NCI-H2107 (cell line): ENCODE results near the gene CYSRT1.

Source experiments
- DNase-seq: peaks from one replicate; lab custom pipeline; 2025; lab: John Stamatoyannopoulos, UW

CYSRT1 gene

GRCh38 chr9:137190315-137190856, 34.6 kb upstream of the CYSRT1 start:
- no peak for DNase-seq

- no peak for DNase-seq
Measured at GRCh38 chr9:137191245-137191644, 33.7 kb upstream of the CYSRT1 start.

GRCh38 chr9:137191691-137192447, 33.1 kb upstream of the CYSRT1 start:
- no peak for DNase-seq

GRCh38 chr9:137192448-137192780, 32.6 kb upstream of the CYSRT1 start:
- no peak for DNase-seq

- DNase-seq, result no peak
Measured at GRCh38 chr9:137192859-137193258, 32.1 kb upstream of the CYSRT1 start.

DNA sequence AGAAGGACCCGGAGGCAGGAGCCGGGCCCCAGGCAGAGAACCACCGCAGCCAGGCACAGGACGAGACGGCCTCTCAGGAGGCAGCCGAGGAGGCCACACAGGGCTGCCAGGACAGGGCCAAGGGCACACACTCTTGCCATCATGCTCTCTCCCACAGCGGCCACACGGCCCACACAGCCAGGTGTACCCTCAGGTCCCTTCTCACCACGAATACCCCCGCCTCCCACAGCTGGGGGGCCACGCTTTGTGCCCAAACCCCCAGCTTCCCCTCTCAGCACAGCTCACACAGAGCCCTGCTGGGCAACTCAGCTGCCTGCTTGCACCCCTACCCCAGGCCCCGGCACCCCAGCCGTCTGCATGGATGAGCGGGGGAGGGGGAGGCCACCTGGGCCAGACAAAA, 31.2 kb upstream of the CYSRT1 start:
- DNase-seq, result no peak

GRCh38 chr9:137194388-137194787, 30.6 kb upstream of the CYSRT1 start:
- DNase-seq, result no peak

DNA sequence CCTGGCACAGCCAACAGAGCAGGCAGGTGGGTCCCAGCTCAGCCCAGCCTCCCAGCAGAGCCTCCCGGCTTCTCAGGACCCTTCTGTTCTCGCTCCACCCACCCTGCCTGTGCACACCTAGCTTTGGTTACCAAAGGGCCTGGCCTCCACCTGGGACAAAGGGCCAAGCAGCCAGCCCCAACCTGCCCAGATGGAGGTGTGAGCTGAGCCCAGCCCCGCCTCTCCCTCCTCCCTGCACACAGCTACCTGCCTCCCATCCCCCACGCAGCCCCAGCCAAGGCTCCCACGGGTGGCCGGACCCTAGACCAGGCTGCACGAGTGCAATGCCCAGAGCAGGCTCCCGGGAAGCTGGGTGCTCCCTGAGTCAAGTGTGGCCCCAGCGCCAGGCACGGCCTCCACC, 30.1 kb upstream of the CYSRT1 start:
- DNase-seq, result no peak

GRCh38 chr9:137195525-137196220, 29.3 kb upstream of the CYSRT1 start:
- peak; percentile 84 for DNase-seq

DNA sequence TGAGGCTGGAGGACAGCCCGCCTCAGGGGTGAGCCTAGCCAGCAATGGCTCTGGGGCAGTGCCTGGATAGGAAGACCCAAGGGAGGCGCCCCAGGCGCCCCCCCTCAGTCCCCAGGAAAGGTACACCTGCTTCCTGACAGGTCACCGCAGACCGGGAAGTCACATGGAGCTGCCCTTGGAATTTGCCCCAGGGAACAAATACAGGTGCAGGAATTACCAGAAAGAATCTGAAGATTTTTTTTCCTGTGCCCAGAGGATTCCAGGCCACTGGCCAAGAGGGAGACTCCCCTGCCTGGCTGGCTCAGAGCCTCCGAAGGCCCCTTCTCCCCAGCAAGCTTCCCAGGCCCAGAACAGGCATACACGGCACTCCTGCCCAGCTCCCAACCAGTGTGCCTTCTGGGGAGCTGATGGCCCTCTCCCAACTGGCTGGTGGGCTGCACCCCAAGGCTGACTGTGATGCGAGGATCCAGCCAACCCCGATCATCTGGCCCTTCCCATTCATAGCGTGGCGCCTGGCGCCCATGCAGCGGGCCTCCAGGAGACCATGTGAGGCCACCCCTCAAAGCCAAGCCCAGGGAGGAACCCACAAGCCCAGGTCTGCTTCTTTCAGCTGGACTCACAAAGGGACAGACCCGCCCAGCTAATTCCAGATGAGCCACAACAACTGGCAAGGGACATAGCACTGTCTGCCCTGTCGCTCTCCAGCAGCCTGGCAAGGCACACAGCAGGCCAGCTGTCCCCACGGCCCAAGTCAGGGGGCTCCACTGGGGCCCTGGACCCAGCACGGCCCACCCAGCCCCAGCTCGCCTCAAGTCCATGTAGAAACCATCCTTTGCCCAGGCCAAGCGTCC, 26.7 kb upstream of the CYSRT1 start:
- no peak for DNase-seq

- no peak for DNase-seq
Measured at GRCh38 chr9:137198902-137199283, 26.1 kb upstream of the CYSRT1 start.

DNA sequence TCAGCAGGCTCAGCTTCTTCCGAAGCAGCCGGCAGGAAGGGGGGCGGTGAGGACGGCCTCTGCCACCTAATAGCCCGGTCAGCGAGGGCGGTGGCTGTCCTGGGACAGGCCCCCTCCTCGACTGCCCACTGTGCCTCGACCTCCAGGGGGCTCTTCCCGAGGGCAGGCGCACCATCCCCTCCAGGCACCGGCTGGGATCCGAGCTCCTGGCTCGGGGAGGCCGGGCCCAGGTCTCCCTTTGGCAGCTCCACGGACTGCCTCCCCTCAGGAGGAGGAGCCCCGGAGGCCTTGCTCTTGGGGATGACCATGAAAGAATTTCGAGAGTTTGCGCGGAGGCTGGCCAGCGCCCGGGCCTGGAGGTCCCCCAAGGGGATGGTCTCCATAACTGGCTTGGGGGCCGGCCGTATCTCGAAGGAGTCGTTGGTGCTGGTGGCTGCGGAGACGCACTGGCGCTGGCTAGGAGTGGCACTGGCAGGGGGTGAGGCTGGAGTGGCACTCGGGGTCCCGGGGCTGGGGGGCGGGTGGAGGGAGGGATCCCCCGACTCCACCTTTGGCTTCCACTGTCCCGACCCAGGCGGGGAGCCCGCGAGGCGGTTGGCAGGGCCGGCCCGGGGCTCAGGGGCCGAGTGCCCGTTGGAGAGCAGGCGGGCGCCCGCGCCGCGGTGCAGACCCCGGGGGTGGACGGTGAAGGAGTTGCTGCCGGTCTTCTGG, 25.4 kb upstream of the CYSRT1 start:
- DNase-seq, result no peak

GRCh38 chr9:137200311-137201204, 24.4 kb upstream of the CYSRT1 start, which contains the start of gene TPRN:
TSS of gene TPRN (minus strand) at chr9:137200741. CDS start at chr9:137200711, 30 bp downstream.
- peak; percentile 97 for DNase-seq

- no peak for DNase-seq
Measured at GRCh38 chr9:137201205-137201868, 23.6 kb upstream of the CYSRT1 start.

GRCh38 chr9:137202966-137203365, 22.0 kb upstream of the CYSRT1 start:
- DNase-seq, result no peak

- DNase-seq, result no peak
Measured at GRCh38 chr9:137204731-137205125, 20.2 kb upstream of the CYSRT1 start.

DNA sequence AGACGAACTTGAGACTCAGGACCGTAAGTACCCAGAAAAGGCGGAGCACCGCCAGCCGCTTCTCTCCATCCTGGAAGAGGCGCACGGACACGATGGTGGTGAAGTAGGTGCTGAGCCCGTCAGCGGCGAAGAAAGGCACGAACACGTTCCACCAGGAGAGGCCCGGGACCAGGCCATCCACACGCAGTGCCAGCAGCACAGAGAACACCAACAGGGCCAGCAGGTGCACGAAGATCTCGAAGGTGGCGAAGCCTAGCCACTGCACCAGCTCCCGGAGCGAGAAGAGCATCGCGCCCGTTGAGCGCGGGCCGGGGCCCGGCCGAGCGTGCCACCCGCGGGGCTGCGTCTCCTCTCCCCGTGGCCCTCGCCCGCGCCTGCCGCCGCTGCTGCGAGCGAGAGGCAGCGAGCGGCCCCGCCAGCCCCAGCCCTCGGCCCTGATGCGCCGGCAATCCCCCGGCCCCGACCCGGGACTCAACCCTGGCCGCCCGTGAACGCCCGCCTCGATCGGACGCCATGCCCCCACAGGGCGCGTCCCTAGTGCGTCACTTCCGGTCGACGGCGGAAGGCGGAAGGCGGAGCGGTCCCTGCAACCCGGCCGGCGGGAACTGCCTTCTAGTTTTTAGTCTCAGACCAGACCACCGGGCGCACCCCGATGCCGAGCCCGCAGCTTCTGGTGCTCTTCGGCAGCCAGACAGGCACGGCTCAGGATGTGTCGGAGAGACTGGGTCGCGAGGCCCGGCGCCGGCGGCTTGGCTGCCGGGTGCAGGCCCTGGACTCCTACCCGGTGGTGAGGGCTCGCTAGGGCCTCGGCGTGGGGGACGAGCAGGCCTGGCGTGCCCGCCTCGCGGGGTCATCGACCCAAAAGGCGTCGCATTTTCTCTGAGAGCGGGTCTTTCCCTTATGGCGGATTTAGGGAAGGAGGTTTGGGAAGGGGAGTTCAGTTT, 19.6 kb upstream of the CYSRT1 start, which contains the start of the genes NDOR1 and TMEM203:
Gene NDOR1 (plus strand): TSS at position 575 of the 944 bp plus-strand sequence. CDS start 78 bp downstream, at position 653.
Gene TMEM203 (minus strand): TSS at position 523 of the 944 bp plus-strand sequence. CDS start 234 bp downstream, at position 289.
- DNase-seq, result peak; percentile 65

DNA sequence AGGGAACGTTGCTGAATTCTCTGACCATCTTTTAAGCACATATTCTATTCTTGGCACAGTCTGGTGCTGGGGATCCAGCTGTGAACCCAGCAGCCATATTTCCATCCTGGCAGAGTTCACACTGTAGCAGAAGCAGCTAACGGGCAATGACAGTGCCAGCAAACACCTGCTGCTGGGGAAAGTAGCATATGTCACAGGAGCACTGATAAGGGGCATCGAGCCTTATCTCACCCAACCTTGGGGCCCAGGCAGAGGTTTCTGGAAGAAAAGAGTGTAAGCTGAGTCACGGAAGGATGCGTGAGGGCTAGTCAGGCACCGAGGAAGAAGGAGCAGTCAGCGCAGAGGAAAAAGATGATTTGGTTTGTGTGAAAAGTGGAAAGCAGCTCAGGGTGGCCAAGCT, 18.4 kb upstream of the CYSRT1 start:
- DNase-seq, result no peak

DNA sequence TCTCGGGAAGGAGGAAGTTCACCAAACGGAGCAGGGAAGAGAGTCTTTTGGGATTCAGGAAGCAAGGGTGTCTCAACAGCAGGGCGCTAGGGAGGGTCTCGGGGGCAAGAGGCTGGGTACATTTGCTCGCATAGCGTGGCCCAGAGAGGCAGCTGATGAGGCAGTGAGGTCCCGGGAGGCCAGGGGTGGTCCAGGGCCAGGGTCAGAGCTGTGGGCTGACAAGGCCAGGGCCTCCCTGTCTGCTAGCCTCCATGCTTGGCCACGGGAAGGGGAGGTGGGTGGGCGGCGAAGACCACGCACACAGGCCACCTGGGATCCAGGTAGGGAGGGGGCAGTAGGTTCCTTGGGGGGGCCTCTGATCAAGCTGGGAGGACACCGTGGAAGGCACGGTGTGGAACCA, 13.4 kb upstream of the CYSRT1 start:
- no peak for DNase-seq
